Esophagus squamous epithelium (tissue), 5 donors: ENCODE data around the gene IL16. TPM values are rescaled to one million over a fixed set of nuclear protein-coding genes. Genes with fewer than 3 reads are reported as not detected.

Experiments used
- DNase-seq: peaks from one replicate; lab custom pipeline; 2025; lab: John Stamatoyannopoulos, UW
- H3K27ac ChIP-seq, 4 donors: fragments of 200-600 bp; sonication (generic); one replicate each; pipeline ENCODE4 v1.5.1; 2016 to 2019; ENCODE audit warnings: mild to moderate bottlenecking in 1 of 4
- H3K27me3 ChIP-seq, 4 donors: fragments of 200-600 bp; sonication (generic); 1 replicate in 3 of 4; 2 replicates in 1 of 4; pipeline versions ENCODE4 v1.5.1 to v1.6.0; 2017 to 2021; ENCODE audit warnings: antibody characterized with exemption in 1 of 4
- H3K36me3 ChIP-seq, 3 donors: fragments of 200-600 bp; sonication (generic); one replicate each; pipeline ENCODE4 v1.5.1; 2016 to 2019
- H3K4me1 ChIP-seq, 3 donors: fragments of 200-600 bp; sonication (generic); one replicate each; pipeline ENCODE4 v1.5.1; 2017 to 2019
- H3K4me3 ChIP-seq, 4 donors: fragments of 200-600 bp; sonication (generic); 1 replicate in 3 of 4; 2 replicates in 1 of 4; pipeline ENCODE4 v1.5.1; 2016 to 2019; ENCODE audit warnings: mild to moderate bottlenecking in 2 of 4, moderate library complexity in 1 of 4
- H3K9me3 ChIP-seq, 3 donors: fragments of 200-600 bp; sonication (generic); one replicate each; pipeline ENCODE4 v1.5.1; 2016 to 2019
- POLR2A ChIP-seq, 4 donors: fragments of 450-650 bp; IDR thresholded peaks; one replicate each; pipeline ENCODE4 v1.6.1; 2017; ENCODE audit warnings: antibody characterized with exemption in 4 of 4, mild to moderate bottlenecking in 4 of 4, moderate library complexity in 3 of 4
- WGBS, 2 donors: methylation state at CpG; one replicate each; pipeline ENCODE4 v1.1.5; 2018; 5-methylcytosine and 5-hydroxymethylcytosine counted together
- intact Hi-C: fragments of 100-400 bp; cut with DNase I; formaldehyde crosslinking; loops from one replicate; pipeline ENCODE4 v1.15.0; 2022
- total RNA-seq, 4 donors: library from RNA; depleted of rRNA; stranded (reverse); fragments of >200 nt; gene quantifications; one replicate each; pipeline ENCODE4 v1.1.0, GENCODE V29; 2016
- TF ChIP-seq, protein P1 (sequence below), 6 experiments: fragments of 450-650 bp in 4 of 6; fragments of 200-600 bp in 2 of 6; sonication (generic) in 2 of 6; IDR thresholded peaks; one replicate each; pipeline ENCODE4 v1.5.1; 2016 to 2019; ENCODE audit warnings: antibody characterized with exemption in 6 of 6, mild to moderate bottlenecking in 4 of 6, moderate library complexity in 4 of 6
- donor health status: DM: yes; HTN: yes; CAD: no.

The IL16 gene
- total RNA-seq, 4 donors from 2014 or later: 2.3 to 20.0 (median 4.6) TPM

DNA sequence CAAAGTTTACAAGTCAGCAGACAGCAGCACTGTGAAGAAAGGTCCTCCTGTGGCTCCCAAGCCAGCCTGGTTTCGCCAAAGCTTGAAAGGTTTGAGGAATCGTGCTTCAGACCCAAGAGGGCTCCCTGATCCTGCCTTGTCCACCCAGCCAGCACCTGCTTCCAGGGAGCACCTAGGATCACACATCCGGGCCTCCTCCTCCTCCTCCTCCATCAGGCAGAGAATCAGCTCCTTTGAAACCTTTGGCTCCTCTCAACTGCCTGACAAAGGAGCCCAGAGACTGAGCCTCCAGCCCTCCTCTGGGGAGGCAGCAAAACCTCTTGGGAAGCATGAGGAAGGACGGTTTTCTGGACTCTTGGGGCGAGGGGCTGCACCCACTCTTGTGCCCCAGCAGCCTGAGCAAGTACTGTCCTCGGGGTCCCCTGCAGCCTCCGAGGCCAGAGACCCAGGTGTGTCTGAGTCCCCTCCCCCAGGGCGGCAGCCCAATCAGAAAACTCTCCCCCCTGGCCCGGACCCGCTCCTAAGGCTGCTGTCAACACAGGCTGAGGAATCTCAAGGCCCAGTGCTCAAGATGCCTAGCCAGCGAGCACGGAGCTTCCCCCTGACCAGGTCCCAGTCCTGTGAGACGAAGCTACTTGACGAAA lies 103.1 kb downstream of the IL16 start:
- intact Hi-C loops: no loop called here
- 79 to 100% methylated on average over 3 to 5 of the region's 14 CpGs for WGBS, 2 donors
- H3K27ac ChIP-seq: peak overlapping the region in 1 of 4 donors; percentile 22
- DNase-seq: no peak
- TF ChIP-seq, protein P1, sequence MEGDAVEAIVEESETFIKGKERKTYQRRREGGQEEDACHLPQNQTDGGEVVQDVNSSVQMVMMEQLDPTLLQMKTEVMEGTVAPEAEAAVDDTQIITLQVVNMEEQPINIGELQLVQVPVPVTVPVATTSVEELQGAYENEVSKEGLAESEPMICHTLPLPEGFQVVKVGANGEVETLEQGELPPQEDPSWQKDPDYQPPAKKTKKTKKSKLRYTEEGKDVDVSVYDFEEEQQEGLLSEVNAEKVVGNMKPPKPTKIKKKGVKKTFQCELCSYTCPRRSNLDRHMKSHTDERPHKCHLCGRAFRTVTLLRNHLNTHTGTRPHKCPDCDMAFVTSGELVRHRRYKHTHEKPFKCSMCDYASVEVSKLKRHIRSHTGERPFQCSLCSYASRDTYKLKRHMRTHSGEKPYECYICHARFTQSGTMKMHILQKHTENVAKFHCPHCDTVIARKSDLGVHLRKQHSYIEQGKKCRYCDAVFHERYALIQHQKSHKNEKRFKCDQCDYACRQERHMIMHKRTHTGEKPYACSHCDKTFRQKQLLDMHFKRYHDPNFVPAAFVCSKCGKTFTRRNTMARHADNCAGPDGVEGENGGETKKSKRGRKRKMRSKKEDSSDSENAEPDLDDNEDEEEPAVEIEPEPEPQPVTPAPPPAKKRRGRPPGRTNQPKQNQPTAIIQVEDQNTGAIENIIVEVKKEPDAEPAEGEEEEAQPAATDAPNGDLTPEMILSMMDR (IDR thresholded peaks at IDR 0.05): no peak
- TF ChIP-seq POLR2A (IDR thresholded peaks at IDR 0.05): peak in 1 of 4 donors; percentile 19
- no peaks in the 10 kb centered on the region for H3K9me3 ChIP-seq
- peaks cover 0 to 38% (median 0%) of the 10 kb centered on the region in 3 donors for H3K36me3 ChIP-seq
- no peaks in the 10 kb centered on the region for H3K27me3 ChIP-seq
- peaks cover 17 to 83% (median 42%) of the 10 kb centered on the region in 3 donors for H3K4me1 ChIP-seq
- peak overlapping the region in 3 of 4 donors; percentile 2 to 58 (median 43) for H3K4me3 ChIP-seq

DNA sequence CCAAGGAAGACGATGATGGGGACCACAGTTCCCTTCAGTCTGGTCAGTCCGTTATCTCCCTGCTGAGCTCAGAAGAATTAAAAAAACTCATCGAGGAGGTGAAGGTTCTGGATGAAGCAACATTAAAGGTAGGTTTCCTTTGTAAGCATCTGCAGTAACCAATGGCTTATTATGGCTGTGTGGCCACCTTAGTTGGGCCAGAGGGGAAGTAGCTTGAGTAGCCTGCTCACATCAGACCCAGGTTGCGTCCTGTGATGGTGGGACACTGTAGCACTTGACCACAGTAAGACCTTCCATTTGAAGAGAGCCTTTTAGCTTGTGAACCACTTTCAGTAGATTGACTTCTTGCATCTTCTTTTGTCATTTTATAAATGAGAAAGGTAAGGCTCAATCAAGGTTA lies 104.7 kb downstream of the IL16 start:
- intact Hi-C loops: no loop called here
- peaks cover 0 to 48% (median 0%) of the 10 kb centered on the region in 3 donors for H3K36me3 ChIP-seq

DNA sequence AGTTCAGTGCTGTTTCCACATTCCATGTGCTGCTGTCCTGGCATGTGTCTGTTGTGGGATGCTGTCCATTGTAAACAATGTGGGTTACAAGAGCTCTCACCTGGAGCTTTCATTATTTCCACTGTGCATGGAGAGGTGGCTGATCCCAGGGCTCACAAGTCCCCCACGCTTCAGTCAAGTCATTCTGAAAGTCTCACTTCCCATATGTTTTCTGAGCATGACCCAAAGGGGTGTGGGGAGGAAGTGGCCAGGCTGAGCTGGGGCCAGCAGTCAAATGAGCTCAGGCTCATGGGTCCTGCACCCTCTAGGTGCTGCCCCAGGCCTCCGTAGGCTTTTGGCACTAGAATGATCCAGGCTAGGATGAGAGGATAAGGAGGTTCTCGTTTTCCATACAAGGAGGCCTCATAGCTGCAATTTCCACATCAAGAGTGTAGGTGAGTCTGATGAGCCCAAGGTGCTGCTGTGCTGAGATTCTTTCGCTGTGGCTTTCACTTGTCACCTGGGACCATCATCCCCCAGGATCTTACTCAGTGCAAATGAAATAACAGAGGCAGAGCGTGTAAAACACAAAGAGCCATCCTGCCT lies 105.2 kb downstream of the IL16 start:
- DNase-seq: no peak
- WGBS, 2 donors: 61 to 71% methylated on average over 3 to 4 of the region's 5 CpGs
- Histone ChIP-seq H3K4me3 (peak overlapping the region in 2 of 4 donors; percentile 7 to 23), H3K36me3 (peaks cover 0 to 53% (median under 1%) of the 10 kb centered on the region in 3 donors), H3K27me3 (no peaks in the 10 kb centered on the region), H3K4me1 (peaks cover 18 to 82% (median 28%) of the 10 kb centered on the region in 3 donors), H3K9me3 (no peaks in the 10 kb centered on the region), H3K27ac (peak overlapping the region in 3 of 4 donors; percentile 17 to 81 (median 67))
- TF ChIP-seq, protein P1 (IDR thresholded peaks at IDR 0.05): no peak
- TF ChIP-seq POLR2A (IDR thresholded peaks at IDR 0.05): no peak
- intact Hi-C loops: no loop called here

More for the DNA sequence above, 104.7 kb downstream of the IL16 start:
- H3K4me3 ChIP-seq: peak overlapping the region in 2 of 4 donors; percentile 23 to 43
- no peaks in the 10 kb centered on the region for H3K9me3 ChIP-seq
- 65 to 87% methylated on average over 4 of the region's 4 CpGs for WGBS, 2 donors
- no peak for TF ChIP-seq POLR2A (IDR thresholded peaks at IDR 0.05)
- TF ChIP-seq, protein P1 (IDR thresholded peaks at IDR 0.05): no peak
- H3K4me1 ChIP-seq: peaks cover 18 to 83% (median 30%) of the 10 kb centered on the region in 3 donors
- peak overlapping the region in 2 of 4 donors; percentile 3 to 49 for H3K27ac ChIP-seq
- DNase-seq: no peak
- H3K27me3 ChIP-seq: no peaks in the 10 kb centered on the region

DNA sequence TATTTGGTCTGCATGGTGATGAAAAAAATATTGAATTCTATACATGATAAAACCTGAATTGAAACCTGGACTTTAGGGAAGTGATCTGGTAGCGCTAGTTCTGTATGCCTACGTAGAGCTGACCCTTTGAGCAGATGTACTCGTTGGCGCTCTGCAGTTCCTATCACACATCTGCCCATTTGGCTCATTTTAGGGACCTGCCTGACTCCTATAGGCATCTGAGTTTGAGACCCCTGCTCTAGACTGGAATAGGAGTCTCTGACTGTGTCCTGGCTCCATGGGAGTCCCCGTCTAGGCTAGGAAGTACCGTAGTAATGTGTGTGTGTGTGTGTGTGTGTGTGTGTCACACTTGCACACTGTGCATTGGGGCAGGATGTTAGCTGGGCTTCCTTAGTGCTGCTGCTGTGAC lies 106.0 kb downstream of the IL16 start:
- peak overlapping the region in 3 of 4 donors; percentile 67 to 81 (median 71) for H3K27ac ChIP-seq
- no peaks in the 10 kb centered on the region for H3K27me3 ChIP-seq
- H3K4me1 ChIP-seq: peaks cover 18 to 74% (median 20%) of the 10 kb centered on the region in 3 donors
- H3K4me3 ChIP-seq: no peak overlapping the region
- 55 to 95% methylated on average over 4 to 6 of the region's 6 CpGs for WGBS, 2 donors
- H3K9me3 ChIP-seq: no peaks in the 10 kb centered on the region
- intact Hi-C loops: no loop called here
- TF ChIP-seq, protein P1 (IDR thresholded peaks at IDR 0.05): no peak
- TF ChIP-seq POLR2A (IDR thresholded peaks at IDR 0.05): no peak
- no peak for DNase-seq
- peaks cover 0 to 61% (median 3%) of the 10 kb centered on the region in 3 donors for H3K36me3 ChIP-seq
